Astrocyte (in vitro differentiated cells and primary cell): ENCODE results near the gene IKBKE. TPM values are rescaled to one million over a fixed set of nuclear protein-coding genes. Genes with fewer than 3 reads are reported as not detected.

Source experiments
- DNase-seq: peaks from one replicate; pipeline ENCODE4 v3.0.0-alpha.2; 2010; ENCODE audit warnings: low read depth
- FAIRE-seq: peaks from 2 replicates; lab custom pipeline; 2011; peaks lifted over from hg19 to GRCh38; lab: Jason Lieb, UNC
- H2AFZ ChIP-seq: 2 replicates; pipeline ENCODE4 v1.6.0; 2012; ENCODE audit warnings: low read depth, low read length, inconsistent platforms
- H3K27ac ChIP-seq: 2 replicates; pipeline ENCODE4 v1.5.1; 2011; ENCODE audit warnings: low read depth, low read length, inconsistent platforms
- H3K27me3 ChIP-seq: 2 replicates; pipeline ENCODE4 v1.6.0; 2011; ENCODE audit warnings: low read length, inconsistent platforms; ENCODE audit not compliant: insufficient read depth
- H3K36me3 ChIP-seq: 2 replicates; pipeline ENCODE4 v1.5.1; 2011; ENCODE audit warnings: low read length, inconsistent platforms; ENCODE audit not compliant: insufficient read depth
- H3K4me1 ChIP-seq: 2 replicates; pipeline ENCODE4 v1.5.1; 2011; ENCODE audit warnings: low read length, inconsistent platforms; ENCODE audit not compliant: insufficient read depth
- H3K4me2 ChIP-seq: 2 replicates; pipeline ENCODE4 v1.6.0; 2012; ENCODE audit warnings: low read length, inconsistent platforms
- H3K4me3 ChIP-seq: 2 replicates; pipeline ENCODE4 v1.5.1; 2011; ENCODE audit warnings: low read depth, mild to moderate bottlenecking, low read length, inconsistent platforms; ENCODE audit not compliant: insufficient read depth
- H3K79me2 ChIP-seq: 2 replicates; pipeline ENCODE4 v1.6.0; 2012; ENCODE audit warnings: mild to moderate bottlenecking, low read length, inconsistent platforms; ENCODE audit not compliant: insufficient read depth
- H3K9ac ChIP-seq: 2 replicates; pipeline ENCODE4 v1.6.0; 2012; ENCODE audit warnings: mild to moderate bottlenecking, low read length, inconsistent platforms
- H3K9me3 ChIP-seq: 2 replicates; pipeline ENCODE4 v1.5.1; 2012; ENCODE audit warnings: low read depth, mild to moderate bottlenecking, low read length, inconsistent platforms; ENCODE audit not compliant: insufficient read depth
- H4K20me1 ChIP-seq: 2 replicates; pipeline ENCODE4 v1.6.0; 2012; ENCODE audit warnings: low read length, inconsistent platforms; ENCODE audit not compliant: insufficient read depth
- H3K27ac Mint-ChIP-seq: one replicate; pipeline ENCODE4 v1.8.0; 2021; ENCODE audit warnings: mild to moderate bottlenecking, mixed read lengths; ENCODE audit not compliant: unreplicated experiment
- H3K27me3 Mint-ChIP-seq: one replicate; pipeline ENCODE4 v1.8.0; 2021; ENCODE audit warnings: low read depth, mixed read lengths; ENCODE audit not compliant: unreplicated experiment
- H3K36me3 Mint-ChIP-seq: one replicate; pipeline ENCODE4 v1.8.0; 2021; ENCODE audit warnings: low read depth, mixed read lengths; ENCODE audit not compliant: unreplicated experiment
- H3K4me1 Mint-ChIP-seq: one replicate; pipeline ENCODE4 v1.8.0; 2021; ENCODE audit warnings: low read depth, mixed read lengths; ENCODE audit not compliant: unreplicated experiment
- H3K4me3 Mint-ChIP-seq: one replicate; pipeline ENCODE4 v1.8.0; 2021; ENCODE audit warnings: mild to moderate bottlenecking, moderate library complexity, mixed read lengths; ENCODE audit not compliant: unreplicated experiment
- H3K9me3 Mint-ChIP-seq: one replicate; pipeline ENCODE4 v1.8.0; 2021; ENCODE audit warnings: mild to moderate bottlenecking, mixed read lengths; ENCODE audit not compliant: unreplicated experiment
- CTCF ChIP-seq: IDR thresholded peaks from 2 replicates; pipeline ENCODE4 v1.5.1; 2011; ENCODE audit warnings: low read depth, mild to moderate bottlenecking, inconsistent platforms, low read length, moderate library complexity; ENCODE audit not compliant: insufficient read depth
- EZH2 ChIP-seq: IDR thresholded peaks from 2 replicates; pipeline ENCODE4 v1.6.1; 2012; ENCODE audit warnings: mild to moderate bottlenecking, low read length, inconsistent platforms; ENCODE audit not compliant: insufficient read depth
- total RNA-seq: library from RNA; stranded (reverse); gene quantifications from 2 replicates; pipeline ENCODE4 v1.2.1, GENCODE V29; 2021

Gene IKBKE
- total RNA-seq, 1 donor from 2014 or later = 17.0 TPM

GRCh38 chr1:206495493-206496046 lies 25.3 kb downstream of the IKBKE start:
- H3K4me1 Mint-ChIP-seq = peaks cover 27% of the 10 kb centered on the region
- peaks cover 29% of the 10 kb centered on the region for H3K36me3 Mint-ChIP-seq
- peak; percentile 26 for DNase-seq
- Histone ChIP-seq H3K27ac (no peak overlapping the region), H3K79me2 (no peaks in the 10 kb centered on the region), H3K4me1 (peaks cover 23% of the 10 kb centered on the region), H3K9ac (no peak overlapping the region), H3K9me3 (no peaks in the 10 kb centered on the region), H4K20me1 (no peaks in the 10 kb centered on the region), H3K27me3 (no peaks in the 10 kb centered on the region), H3K36me3 (peaks cover 13% of the 10 kb centered on the region), H3K4me2 (no peak overlapping the region), H2AFZ (no peak overlapping the region), H3K4me3 (no peak overlapping the region)
- H3K27me3 Mint-ChIP-seq = peaks cover 5% of the 10 kb centered on the region
- H3K27ac Mint-ChIP-seq = no peak overlapping the region
- FAIRE-seq = no peak
- no peak overlapping the region for H3K4me3 Mint-ChIP-seq
- no peaks in the 10 kb centered on the region for H3K9me3 Mint-ChIP-seq
- TF ChIP-seq EZH2 (no peak), CTCF (no peak)

- H3K27me3 Mint-ChIP-seq = peaks cover 4% of the 10 kb centered on the region
- H3K27ac Mint-ChIP-seq = peak overlapping the region; percentile 58
- no peaks in the 10 kb centered on the region for H3K9me3 Mint-ChIP-seq
- H3K79me2 ChIP-seq = no peaks in the 10 kb centered on the region
- H3K9me3 ChIP-seq = no peaks in the 10 kb centered on the region
- H3K27ac ChIP-seq = no peak overlapping the region
- peaks cover 22% of the 10 kb centered on the region for H3K4me1 Mint-ChIP-seq
- no peak overlapping the region for H2AFZ ChIP-seq
- H3K4me1 ChIP-seq = peaks cover 23% of the 10 kb centered on the region
- H3K4me3 Mint-ChIP-seq = no peak overlapping the region
- FAIRE-seq = no peak
- H3K9ac ChIP-seq = no peak overlapping the region
- no peaks in the 10 kb centered on the region for H3K27me3 ChIP-seq
- H4K20me1 ChIP-seq = no peaks in the 10 kb centered on the region
- H3K4me2 ChIP-seq = no peak overlapping the region
- H3K36me3 ChIP-seq = peaks cover 13% of the 10 kb centered on the region
- peaks cover 28% of the 10 kb centered on the region for H3K36me3 Mint-ChIP-seq
- DNase-seq = no peak
- TF ChIP-seq EZH2 = no peak
- TF ChIP-seq CTCF = no peak
- H3K4me3 ChIP-seq = no peak overlapping the region
These were observed 26.0 kb downstream of the IKBKE start for GRCh38 chr1:206496131-206496793.

GRCh38 chr1:206497363-206497762 lies 27.1 kb downstream of the IKBKE start:
- H3K27ac ChIP-seq = no peak overlapping the region
- H4K20me1 ChIP-seq = no peaks in the 10 kb centered on the region
- H3K27me3 ChIP-seq = no peaks in the 10 kb centered on the region
- no peaks in the 10 kb centered on the region for H3K9me3 ChIP-seq
- H3K4me1 Mint-ChIP-seq = peaks cover 32% of the 10 kb centered on the region
- no peak overlapping the region for H3K4me3 Mint-ChIP-seq
- FAIRE-seq (no peak), DNase-seq (no peak)
- no peak overlapping the region for H3K27ac Mint-ChIP-seq
- no peak overlapping the region for H2AFZ ChIP-seq
- peaks cover 32% of the 10 kb centered on the region for H3K4me1 ChIP-seq
- no peak overlapping the region for H3K4me3 ChIP-seq
- H3K36me3 Mint-ChIP-seq = peaks cover 20% of the 10 kb centered on the region
- H3K27me3 Mint-ChIP-seq = no peaks in the 10 kb centered on the region
- TF ChIP-seq CTCF (no peak), EZH2 (no peak)
- H3K9ac ChIP-seq = no peak overlapping the region
- no peak overlapping the region for H3K4me2 ChIP-seq
- peaks cover 7% of the 10 kb centered on the region for H3K36me3 ChIP-seq
- no peaks in the 10 kb centered on the region for H3K9me3 Mint-ChIP-seq
- no peaks in the 10 kb centered on the region for H3K79me2 ChIP-seq
